Retinal pigment epithelial cell (primary cell): Measurements from ENCODE around the gene RAB3IL1.

ENCODE experiments used
- DNase-seq: peaks from one replicate; pipeline ENCODE4 v3.0.0-alpha.2; 2010; ENCODE audit warnings: low read depth
- H3K4me3 ChIP-seq: 2 replicates; pipeline ENCODE4 v1.5.1; 2011; ENCODE audit warnings: mild to moderate bottlenecking, low read length, control low read depth, moderate library complexity
- CTCF ChIP-seq: conservative IDR thresholded peaks from 2 replicates; pipeline ENCODE4 v1.5.1; 2011; ENCODE audit warnings: low read depth, low read length, control low read depth, inconsistent platforms

The RAB3IL1 gene

GRCh38 chr11:61901397-61901796, 16.0 kb downstream of the RAB3IL1 start:
- no peak overlapping the region for H3K4me3 ChIP-seq
- TF ChIP-seq CTCF = no peak
- DNase-seq = no peak

- H3K4me3 ChIP-seq = no peak overlapping the region
- no peak for DNase-seq
- TF ChIP-seq CTCF = no peak
Observed at GRCh38 chr11:61900251-61900650, 17.1 kb downstream of the RAB3IL1 start.

- no peak for DNase-seq
- TF ChIP-seq CTCF = peak; percentile 99
- no peak overlapping the region for H3K4me3 ChIP-seq
Observed at GRCh38 chr11:61899146-61899841, 18.1 kb downstream of the RAB3IL1 start.

- no peak overlapping the region for H3K4me3 ChIP-seq
- no peak for DNase-seq
- TF ChIP-seq CTCF = no peak
Observed at GRCh38 chr11:61898247-61898582, 19.2 kb downstream of the RAB3IL1 start.

GRCh38 chr11:61897387-61898246, 19.7 kb downstream of the RAB3IL1 start:
- no peak overlapping the region for H3K4me3 ChIP-seq
- TF ChIP-seq CTCF = peak; percentile 91
- DNase-seq = no peak

GRCh38 chr11:61896665-61897386, 20.5 kb downstream of the RAB3IL1 start:
- no peak overlapping the region for H3K4me3 ChIP-seq
- no peak for TF ChIP-seq CTCF
- no peak for DNase-seq
